ENCODE measurements around the gene SRRM3. TPM values are rescaled to one million over a fixed set of nuclear protein-coding genes. Genes with fewer than 3 reads are reported as not detected.

Gene SRRM3, protein sequence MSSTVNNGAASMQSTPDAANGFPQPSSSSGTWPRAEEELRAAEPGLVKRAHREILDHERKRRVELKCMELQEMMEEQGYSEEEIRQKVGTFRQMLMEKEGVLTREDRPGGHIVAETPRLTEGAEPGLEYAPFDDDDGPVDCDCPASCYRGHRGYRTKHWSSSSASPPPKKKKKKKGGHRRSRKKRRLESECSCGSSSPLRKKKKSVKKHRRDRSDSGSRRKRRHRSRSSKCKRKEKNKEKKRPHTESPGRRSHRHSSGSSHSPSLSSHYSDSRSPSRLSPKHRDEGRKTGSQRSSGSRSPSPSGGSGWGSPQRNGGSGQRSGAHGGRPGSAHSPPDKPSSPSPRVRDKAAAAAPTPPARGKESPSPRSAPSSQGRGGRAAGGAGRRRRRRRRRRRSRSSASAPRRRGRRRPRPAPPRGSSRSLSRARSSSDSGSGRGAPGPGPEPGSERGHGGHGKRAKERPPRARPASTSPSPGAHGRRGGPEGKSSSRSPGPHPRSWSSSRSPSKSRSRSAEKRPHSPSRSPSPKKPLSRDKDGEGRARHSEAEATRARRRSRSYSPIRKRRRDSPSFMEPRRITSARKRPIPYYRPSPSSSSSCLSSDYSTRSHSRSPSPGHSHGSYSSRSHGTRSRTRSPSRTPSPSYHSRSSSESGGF
- 5.6 to 8.2 TPM (median 7.6 TPM) in 5 replicates for total RNA-seq (2022; extraction: Qiagen RNA extraction; ENCODE audit: low read depth)

DNA sequence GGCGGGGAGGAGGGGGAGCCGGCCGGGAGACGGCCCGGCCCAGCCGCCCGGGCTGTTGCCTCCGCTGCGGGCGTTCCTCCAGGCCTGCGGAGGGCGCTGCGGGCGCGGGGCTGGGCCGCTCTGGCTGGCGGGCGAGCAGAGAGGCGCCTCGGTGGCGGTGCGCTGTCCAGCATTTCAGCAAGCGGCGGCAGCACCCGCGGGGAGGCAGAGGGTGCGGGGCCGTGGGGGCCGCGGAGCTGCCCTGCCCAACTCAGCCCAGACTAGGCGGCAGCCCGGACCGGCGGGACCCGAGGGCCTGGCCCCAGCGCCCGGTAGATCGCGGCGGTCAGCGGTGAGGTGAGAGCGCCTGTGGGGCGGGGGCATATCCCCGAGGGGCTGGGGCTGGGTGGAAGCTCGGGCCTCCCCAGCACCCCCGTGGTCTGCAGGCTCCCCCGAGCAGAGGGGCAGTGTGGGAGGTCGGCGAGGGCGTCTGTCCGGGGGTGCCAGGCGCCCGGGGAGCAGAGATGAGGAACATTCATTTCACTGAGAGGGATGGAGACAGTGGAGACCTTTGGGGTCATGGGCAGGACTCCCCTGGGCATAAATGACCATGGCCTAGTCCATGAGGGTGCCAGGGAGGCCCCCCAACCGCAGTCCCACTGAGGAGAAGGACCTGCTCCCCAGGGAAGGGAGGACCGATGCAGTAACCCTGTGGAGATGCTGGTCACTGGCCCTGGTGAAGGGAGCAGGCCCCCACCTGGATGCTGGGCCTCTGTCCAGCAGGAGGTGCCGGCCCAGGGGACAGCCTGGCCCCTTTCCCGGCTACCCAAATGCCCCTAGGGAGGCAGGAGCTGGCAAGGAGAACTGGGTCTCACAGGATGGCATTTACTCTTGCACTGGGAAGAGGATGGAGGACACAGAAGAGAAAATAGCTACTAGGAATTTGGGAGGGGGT, at the start of gene SRRM3:
SRRM3 (plus strand) TSS at position 165 of the 934 bp plus-strand sequence. CDS start 33,171 bp downstream, outside the sequence.

DNA sequence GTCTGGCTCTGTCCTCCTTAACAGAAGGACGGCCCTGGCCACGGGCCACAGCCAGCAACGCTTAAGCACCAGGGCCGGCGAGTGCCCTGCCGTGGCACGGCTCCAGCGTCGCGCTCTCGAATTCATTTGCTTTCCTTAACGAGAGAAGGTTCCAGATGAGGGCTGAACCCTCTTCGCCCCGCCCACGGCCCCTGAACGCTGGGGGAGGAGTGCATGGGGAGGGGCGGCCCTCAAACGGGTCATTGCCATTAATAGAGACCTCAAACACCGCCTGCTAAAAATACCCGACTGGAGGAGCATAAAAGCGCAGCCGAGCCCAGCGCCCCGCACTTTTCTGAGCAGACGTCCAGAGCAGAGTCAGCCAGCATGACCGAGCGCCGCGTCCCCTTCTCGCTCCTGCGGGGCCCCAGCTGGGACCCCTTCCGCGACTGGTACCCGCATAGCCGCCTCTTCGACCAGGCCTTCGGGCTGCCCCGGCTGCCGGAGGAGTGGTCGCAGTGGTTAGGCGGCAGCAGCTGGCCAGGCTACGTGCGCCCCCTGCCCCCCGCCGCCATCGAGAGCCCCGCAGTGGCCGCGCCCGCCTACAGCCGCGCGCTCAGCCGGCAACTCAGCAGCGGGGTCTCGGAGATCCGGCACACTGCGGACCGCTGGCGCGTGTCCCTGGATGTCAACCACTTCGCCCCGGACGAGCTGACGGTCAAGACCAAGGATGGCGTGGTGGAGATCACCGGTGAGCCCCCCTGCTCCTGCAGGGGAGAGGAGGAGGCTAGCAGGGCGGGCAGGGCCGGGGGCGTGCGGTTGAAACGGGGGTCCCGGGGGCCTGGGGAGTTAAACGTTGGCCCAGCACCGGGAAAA, 100.9 kb downstream of the SRRM3 start, which contains the start of gene HSPB1:
HSPB1 (plus strand) TSS at position 327 of the 855 bp plus-strand sequence; CDS start at position 367, 40 bp downstream.

Other genes with a start within 250 kb of the SRRM3 start
- gene TMEM120A, start 207.3 kb upstream of the SRRM3 start, total RNA-seq (2022; extraction: Qiagen RNA extraction; ENCODE audit: low read depth), result 33.0 to 44.3 TPM (median 42.8 TPM) in 5 replicates
- gene STYXL1, start 153.9 kb upstream of the SRRM3 start, total RNA-seq (2022; extraction: Qiagen RNA extraction; ENCODE audit: low read depth), result 38.4 to 42.4 TPM (median 39.6 TPM) in 5 replicates
- gene MDH2, start 153.8 kb upstream of the SRRM3 start, total RNA-seq (2022; extraction: Qiagen RNA extraction; ENCODE audit: low read depth), result 312 to 428 TPM (median 360 TPM) in 5 replicates
- gene HSPB1, start 100.8 kb downstream of the SRRM3 start, total RNA-seq (2022; extraction: Qiagen RNA extraction; ENCODE audit: low read depth), result 602 to 1,069 TPM (median 1,036 TPM) in 5 replicates
- gene YWHAG, start 157.1 kb downstream of the SRRM3 start, total RNA-seq (2022; extraction: Qiagen RNA extraction; ENCODE audit: low read depth), result 220 to 242 TPM (median 225 TPM) in 5 replicates
- gene SSC4D, start 207.8 kb downstream of the SRRM3 start, total RNA-seq (2022; extraction: Qiagen RNA extraction; ENCODE audit: low read depth), result 0.41 to 1.7 TPM (median 1.3 TPM) in 5 replicates
- gene ZP3, start 223.1 kb downstream of the SRRM3 start, total RNA-seq (2022; extraction: Qiagen RNA extraction; ENCODE audit: low read depth), result 18.4 to 22.7 TPM (median 20.0 TPM) in 5 replicates

Measured in A549 treated with CpdA at 1 μM for 4 hours (cell line).